Kidney (tissue), 14 donors: Measurements from ENCODE around the gene ANKRD29. TPM values are rescaled to one million over a fixed set of nuclear protein-coding genes. Genes with fewer than 3 reads are reported as not detected.

Source experiments
- DNase-seq, 5 donors: peaks; one replicate each; pipeline ENCODE4 v3.0.0-alpha.2; 2013 to 2020
- FAIRE-seq: peaks from 2 replicates; lab custom pipeline; 2012; peaks lifted over from hg19 to GRCh38; lab: Jason Lieb, UNC
- H3K27ac ChIP-seq, 2 donors: one replicate each; pipeline ENCODE4 v1.7.0; 2013; ENCODE audit warnings: low read depth in 2 of 2, low read length in 2 of 2, inconsistent platforms in 1 of 2
- H3K27me3 ChIP-seq: one replicate; pipeline ENCODE4 v1.7.1; 2013; ENCODE audit warnings: low read length, inconsistent platforms; ENCODE audit not compliant: control insufficient read depth, insufficient read depth
- H3K36me3 ChIP-seq, 3 donors: one replicate each; pipeline versions ENCODE4 v1.7.0 to v1.7.1; 2013; ENCODE audit warnings: low read length in 3 of 3, control low read depth in 1 of 3, inconsistent platforms in 1 of 3; ENCODE audit not compliant: insufficient read depth in 3 of 3, control insufficient read depth in 2 of 3
- H3K4me1 ChIP-seq, 3 donors: one replicate each; pipeline versions ENCODE4 v1.7.0 to v1.7.1; 2013; ENCODE audit warnings: low read length in 3 of 3, inconsistent platforms in 1 of 3, low read depth in 1 of 3; ENCODE audit not compliant: control insufficient read depth in 2 of 3, insufficient read depth in 2 of 3
- H3K4me3 ChIP-seq, 3 donors: one replicate each; pipeline versions ENCODE4 v1.7.0 to v1.8.1; 2013; ENCODE audit warnings: low read length in 3 of 3, control low read depth in 1 of 3, inconsistent platforms in 1 of 3
- H3K9ac ChIP-seq, 3 donors: one replicate each; pipeline versions ENCODE4 v1.7.0 to v1.7.1; 2013; ENCODE audit warnings: low read length in 3 of 3, control low read depth in 1 of 3, inconsistent platforms in 1 of 3
- H3K9me3 ChIP-seq, 3 donors: one replicate each; pipeline versions ENCODE4 v1.7.0 to v1.7.1; 2013; ENCODE audit warnings: low read length in 3 of 3, control low read depth in 1 of 3, inconsistent platforms in 1 of 3; ENCODE audit not compliant: control insufficient read depth in 2 of 3, insufficient read depth in 1 of 3
- CTCF ChIP-seq: IDR thresholded peaks from 3 replicates; pipeline ENCODE4 v1.5.1; 2012; ENCODE audit warnings: mild to moderate bottlenecking, moderate library complexity, borderline replicate concordance; ENCODE audit not compliant: insufficient read depth; ENCODE audit errors: extremely low read depth
- intact Hi-C: fragments of 100-400 bp; cut with DNase I; formaldehyde crosslinking; loops from one replicate; pipeline ENCODE4 v1.11.1; 2022
- polyA plus RNA-seq: library from polyadenylated mRNA; stranded (reverse); fragments of 350-450 nt; fragmentation: Illumina TruSeq; extraction: RNeasy Lipid Tissue Mini Kit (QIAGEN cat#74804); gene quantifications from one replicate; pipeline ENCODE4 v1.2.3, GENCODE V29; 2014; ENCODE audit warnings: low read depth, low replicate concordance; ENCODE audit not compliant: insufficient read depth
- total RNA-seq: library from RNA; stranded (reverse); fragmentation: NEBNext Ultra II Directional; extraction: Animal tissue kit (Norgen Biotek cat#: 25700); gene quantifications from one replicate; pipeline ENCODE4 v1.2.1, GENCODE V29; 2021
- donor health status: control.
- donor health status: control.
- donor health status: control.
- donor health status: control.
- donor health status: control.
- donor health status: DM: yes; HTN: yes; CAD: no.
- donor health status: Normal renal cell carcinoma (clear cell type).

The ANKRD29 gene
- total and polyA plus RNA-seq, 2 donors from 2014 or later = 4.9 to 5.2 TPM

- TF ChIP-seq CTCF = no peak
- DNase-seq (no peak), FAIRE-seq (no peak)
- Histone ChIP-seq H3K27me3 (no peaks in the 10 kb centered on the region), H3K36me3 (no peaks in the 10 kb centered on the region), H3K9me3 (no peaks in the 10 kb centered on the region), H3K9ac (no peak overlapping the region), H3K27ac (no peak overlapping the region), H3K4me3 (no peak overlapping the region), H3K4me1 (no peaks in the 10 kb centered on the region)
- intact Hi-C loops = no loop called here
These were observed 56.8 kb downstream of the ANKRD29 start for GRCh38 chr18:23605941-23606340.

- H3K27me3 ChIP-seq = no peaks in the 10 kb centered on the region
- intact Hi-C loops = no loop called here
- no peak for FAIRE-seq
These were observed 62.9 kb downstream of the ANKRD29 start for GRCh38 chr18:23599809-23600208.

GRCh38 chr18:23596183-23596582 is 66.5 kb downstream of the ANKRD29 start:
- DNase-seq = no peak
- Histone ChIP-seq H3K4me3 (no peak overlapping the region), H3K27me3 (no peaks in the 10 kb centered on the region), H3K36me3 (no peaks in the 10 kb centered on the region), H3K9ac (no peak overlapping the region), H3K4me1 (no peaks in the 10 kb centered on the region), H3K9me3 (no peaks in the 10 kb centered on the region), H3K27ac (no peak overlapping the region)
- no peak for FAIRE-seq
- no peak for TF ChIP-seq CTCF
- intact Hi-C loops = no loop called here

More at GRCh38 chr18:23599809-23600208, 62.9 kb downstream of the ANKRD29 start:
- DNase-seq = no peak
- H3K4me1 ChIP-seq = no peaks in the 10 kb centered on the region
- H3K9ac ChIP-seq = no peak overlapping the region
- no peak overlapping the region for H3K4me3 ChIP-seq
- H3K27ac ChIP-seq = no peak overlapping the region
- TF ChIP-seq CTCF = no peak
- no peaks in the 10 kb centered on the region for H3K9me3 ChIP-seq
- no peaks in the 10 kb centered on the region for H3K36me3 ChIP-seq

- H3K4me3 ChIP-seq = no peak overlapping the region
- no peak overlapping the region for H3K9ac ChIP-seq
- no peak for FAIRE-seq
- intact Hi-C loops = no loop called here
- H3K9me3 ChIP-seq = no peaks in the 10 kb centered on the region
- no peaks in the 10 kb centered on the region for H3K36me3 ChIP-seq
- DNase-seq = no peak
- no peak for TF ChIP-seq CTCF
- no peaks in the 10 kb centered on the region for H3K27me3 ChIP-seq
- no peak overlapping the region for H3K27ac ChIP-seq
- no peaks in the 10 kb centered on the region for H3K4me1 ChIP-seq
These were observed 67.1 kb downstream of the ANKRD29 start for GRCh38 chr18:23595591-23595990.
